ENCODE results near the gene TRPM5. TPM values are rescaled to one million over a fixed set of nuclear protein-coding genes. Genes with fewer than 3 reads are reported as not detected.

Gene TRPM5
- total RNA-seq, 1 donor from 2014 or later = 0.34 TPM

DNA sequence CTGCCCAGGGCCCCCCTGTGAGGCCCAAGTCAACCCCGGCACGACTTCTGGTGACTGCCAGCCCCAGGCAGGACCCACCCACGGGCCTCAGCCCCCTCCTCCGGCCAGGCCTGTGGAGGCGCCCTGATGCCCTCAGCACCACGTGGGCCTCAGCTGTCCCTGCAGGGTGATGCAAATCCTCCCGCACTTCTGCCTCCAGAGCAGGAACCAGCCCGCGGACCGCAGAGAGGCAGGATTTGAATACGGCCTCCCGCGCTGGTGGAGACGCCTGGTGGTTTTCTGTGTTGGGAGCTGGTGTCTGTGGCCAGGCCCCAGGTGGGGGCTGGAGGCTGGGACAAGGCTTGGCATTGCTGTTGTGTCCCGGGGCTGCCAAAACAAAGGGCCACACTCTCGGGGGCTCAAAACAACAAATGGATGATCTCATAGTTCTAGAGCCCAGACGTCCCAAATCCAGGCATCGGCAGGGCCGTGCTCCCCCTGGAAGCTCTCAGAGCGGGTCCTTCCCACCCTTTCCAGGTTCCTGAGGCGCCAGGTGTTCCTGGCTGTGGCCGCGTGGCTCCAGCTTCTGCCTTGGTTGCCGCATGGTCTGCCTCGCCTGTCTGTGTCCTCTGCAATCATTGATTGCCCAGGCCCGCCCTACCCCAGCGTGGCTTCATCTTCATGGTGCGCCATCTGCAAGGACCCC is 19.4 kb downstream of the TRPM5 start:
- Histone ChIP-seq H3K36me3 (no peaks in the 10 kb centered on the region), H3K9ac (no peak overlapping the region), H3K4me3 (no peak overlapping the region), H3K4me1 (no peaks in the 10 kb centered on the region), H3F3A (ENCODE audit: low read depth) (no peaks in the 10 kb centered on the region), H4K20me1 (ENCODE audit: low read depth) (no peaks in the 10 kb centered on the region), H3K4me2 (no peak overlapping the region), H3K27ac (no peak overlapping the region), H3K9me3 (ENCODE audit: low read depth) (no peaks in the 10 kb centered on the region), H3K79me2 (ENCODE audit: low read depth) (no peaks in the 10 kb centered on the region), H2AFZ (replicated peaks) (no peak overlapping the region), H3K27me3 (no peaks in the 10 kb centered on the region)
- no peak for DNase-seq (ENCODE audit: low spot score)
- Mint-ChIP-seq H3K4me3 (no peak overlapping the region), H3K27ac (no peak overlapping the region), H3K4me1 (no peaks in the 10 kb centered on the region), H3K36me3 (no peaks in the 10 kb centered on the region), H3K27me3 (ENCODE audit: insufficient read depth, low read depth) (peaks cover 5% of the 10 kb centered on the region), H3K9me3 (no peaks in the 10 kb centered on the region)
- TF ChIP-seq EZH2 (IDR thresholded peaks at IDR 0.05) = no peak
- TF ChIP-seq, protein P1, sequence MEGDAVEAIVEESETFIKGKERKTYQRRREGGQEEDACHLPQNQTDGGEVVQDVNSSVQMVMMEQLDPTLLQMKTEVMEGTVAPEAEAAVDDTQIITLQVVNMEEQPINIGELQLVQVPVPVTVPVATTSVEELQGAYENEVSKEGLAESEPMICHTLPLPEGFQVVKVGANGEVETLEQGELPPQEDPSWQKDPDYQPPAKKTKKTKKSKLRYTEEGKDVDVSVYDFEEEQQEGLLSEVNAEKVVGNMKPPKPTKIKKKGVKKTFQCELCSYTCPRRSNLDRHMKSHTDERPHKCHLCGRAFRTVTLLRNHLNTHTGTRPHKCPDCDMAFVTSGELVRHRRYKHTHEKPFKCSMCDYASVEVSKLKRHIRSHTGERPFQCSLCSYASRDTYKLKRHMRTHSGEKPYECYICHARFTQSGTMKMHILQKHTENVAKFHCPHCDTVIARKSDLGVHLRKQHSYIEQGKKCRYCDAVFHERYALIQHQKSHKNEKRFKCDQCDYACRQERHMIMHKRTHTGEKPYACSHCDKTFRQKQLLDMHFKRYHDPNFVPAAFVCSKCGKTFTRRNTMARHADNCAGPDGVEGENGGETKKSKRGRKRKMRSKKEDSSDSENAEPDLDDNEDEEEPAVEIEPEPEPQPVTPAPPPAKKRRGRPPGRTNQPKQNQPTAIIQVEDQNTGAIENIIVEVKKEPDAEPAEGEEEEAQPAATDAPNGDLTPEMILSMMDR (IDR thresholded peaks at IDR 0.05) = no peak
- TF ChIP-seq EZH2phosphoT487 (IDR thresholded peaks at IDR 0.05) = no peak

DNA sequence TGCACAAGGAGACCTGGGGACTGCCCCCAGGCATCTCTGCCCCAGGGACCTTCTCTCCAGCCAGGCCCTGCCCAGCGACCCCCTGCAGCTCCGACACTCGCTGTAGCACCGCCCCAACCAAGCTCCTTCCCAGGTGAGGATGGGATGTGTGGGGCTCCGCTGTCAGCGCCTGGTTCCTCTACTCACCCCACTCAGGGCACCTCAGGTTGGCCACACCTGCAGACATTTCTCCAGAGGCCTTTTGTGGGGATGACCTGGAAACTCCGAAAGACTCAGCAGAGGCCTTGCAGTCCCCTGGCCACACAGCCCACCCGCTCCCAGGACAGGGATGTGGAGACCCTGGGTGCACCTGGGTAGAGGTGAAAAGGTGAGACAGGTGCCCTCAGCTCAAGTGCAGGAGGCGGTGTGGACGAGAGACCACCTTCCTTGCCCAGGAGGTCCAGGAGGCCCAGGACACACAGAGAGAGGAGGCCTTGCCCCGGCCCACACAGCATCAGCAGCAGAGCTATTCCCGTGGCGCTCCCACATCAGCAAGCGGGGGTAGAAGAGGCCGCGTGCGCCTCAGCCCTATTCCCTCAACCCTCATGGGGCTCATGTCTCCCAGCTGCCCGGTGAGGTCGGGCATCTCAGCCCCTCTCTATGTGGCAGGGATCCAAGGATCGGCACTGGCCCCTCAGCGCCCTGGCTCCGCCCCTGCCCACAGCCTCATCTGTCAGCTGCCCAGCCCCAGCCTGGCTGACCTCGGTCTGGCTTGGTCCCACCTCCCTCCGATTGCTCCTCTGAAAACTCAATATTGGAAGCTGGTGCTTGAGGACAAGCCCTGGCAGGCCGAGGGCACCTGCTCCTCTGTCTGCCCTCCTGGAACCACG is 20.9 kb downstream of the TRPM5 start:
- no peaks in the 10 kb centered on the region for H3K4me1 ChIP-seq
- H3K79me2 ChIP-seq (ENCODE audit: low read depth) = no peaks in the 10 kb centered on the region
- no peak overlapping the region for H3K27ac ChIP-seq
- H3K36me3 Mint-ChIP-seq = no peaks in the 10 kb centered on the region
- H3K4me3 Mint-ChIP-seq = no peak overlapping the region
- H3K36me3 ChIP-seq = no peaks in the 10 kb centered on the region
- DNase-seq (ENCODE audit: low spot score) = no peak
- no peak overlapping the region for H3K4me3 ChIP-seq
- H3K4me1 Mint-ChIP-seq = peaks cover 3% of the 10 kb centered on the region
- peaks cover 5% of the 10 kb centered on the region for H3K27me3 Mint-ChIP-seq (ENCODE audit: insufficient read depth, low read depth)
- no peaks in the 10 kb centered on the region for H3K27me3 ChIP-seq
- H3K4me2 ChIP-seq = no peak overlapping the region
- no peaks in the 10 kb centered on the region for H3F3A ChIP-seq (ENCODE audit: low read depth)
- no peaks in the 10 kb centered on the region for H3K9me3 Mint-ChIP-seq
- no peaks in the 10 kb centered on the region for H4K20me1 ChIP-seq (ENCODE audit: low read depth)
- no peak for TF ChIP-seq EZH2 (IDR thresholded peaks at IDR 0.05)
- TF ChIP-seq EZH2phosphoT487 (IDR thresholded peaks at IDR 0.05) = no peak
- TF ChIP-seq, protein P1 (IDR thresholded peaks at IDR 0.05) = no peak
- H3K9me3 ChIP-seq (ENCODE audit: low read depth) = no peaks in the 10 kb centered on the region
- H3K9ac ChIP-seq = no peak overlapping the region
- no peak overlapping the region for H2AFZ ChIP-seq (replicated peaks)
- no peak overlapping the region for H3K27ac Mint-ChIP-seq

DNA sequence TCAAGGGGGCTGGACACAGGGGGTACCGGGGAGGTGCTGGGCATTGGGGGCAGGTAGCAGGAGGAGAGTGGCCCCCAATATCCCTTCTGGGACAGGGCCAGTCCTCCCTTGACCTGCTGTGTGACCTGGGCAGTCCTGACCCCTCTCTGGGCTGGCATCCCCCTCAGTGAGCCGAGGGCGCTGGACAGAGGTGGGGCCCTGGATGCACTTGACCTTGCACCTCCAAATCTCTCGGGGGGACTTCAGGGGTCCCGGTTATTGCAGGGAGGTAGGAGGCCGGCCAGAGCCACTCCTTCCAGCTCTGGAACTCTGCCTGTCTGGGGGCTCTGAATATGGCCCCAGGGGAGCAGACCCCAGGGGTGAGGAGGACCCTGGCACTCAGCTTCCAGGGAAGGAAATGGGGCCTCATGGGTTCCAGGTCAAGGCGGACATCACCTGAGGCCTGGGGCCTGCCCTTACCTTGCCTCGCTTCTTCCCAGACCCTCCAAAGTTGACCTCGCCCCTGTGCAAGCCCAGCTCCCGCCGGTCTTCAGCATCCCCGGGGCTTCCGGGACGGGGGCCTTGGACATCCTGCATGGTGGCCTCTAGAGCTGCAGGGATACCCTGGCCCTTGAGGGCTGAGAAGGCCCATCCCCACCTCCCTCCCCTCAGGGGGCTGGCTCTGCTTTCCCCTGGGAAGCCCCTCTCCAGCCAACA is 21.7 kb downstream of the TRPM5 start:
- Histone ChIP-seq H3K4me3 (no peak overlapping the region), H3K9ac (no peak overlapping the region), H2AFZ (replicated peaks) (no peak overlapping the region), H3K4me2 (no peak overlapping the region), H3K27ac (no peak overlapping the region), H3K9me3 (ENCODE audit: low read depth) (no peaks in the 10 kb centered on the region), H3K79me2 (ENCODE audit: low read depth) (no peaks in the 10 kb centered on the region), H3K36me3 (no peaks in the 10 kb centered on the region), H3F3A (ENCODE audit: low read depth) (no peaks in the 10 kb centered on the region), H3K4me1 (no peaks in the 10 kb centered on the region), H3K27me3 (no peaks in the 10 kb centered on the region), H4K20me1 (ENCODE audit: low read depth) (no peaks in the 10 kb centered on the region)
- DNase-seq (ENCODE audit: low spot score) = no peak
- no peak for TF ChIP-seq EZH2phosphoT487 (IDR thresholded peaks at IDR 0.05)
- no peak for TF ChIP-seq EZH2 (IDR thresholded peaks at IDR 0.05)
- TF ChIP-seq, protein P1 (IDR thresholded peaks at IDR 0.05) = no peak
- Mint-ChIP-seq H3K36me3 (no peaks in the 10 kb centered on the region), H3K27ac (no peak overlapping the region), H3K4me3 (no peak overlapping the region), H3K4me1 (peaks cover 3% of the 10 kb centered on the region), H3K27me3 (ENCODE audit: insufficient read depth, low read depth) (peaks cover 3% of the 10 kb centered on the region), H3K9me3 (no peaks in the 10 kb centered on the region)

Data from neural progenitor cell (in vitro differentiated cells).